Measurements from ENCODE around the gene TREX2.

- TF ChIP-seq EZH2 (IDR thresholded peaks at IDR 0.05; ENCODE audit: borderline replicate concordance) (no peak), CTCF (IDR thresholded peaks at IDR 0.05; ENCODE audit: poor library complexity) (no peak), EZH2phosphoT487 (IDR thresholded peaks at IDR 0.05; ENCODE audit: low read depth, severe bottlenecking, unreplicated experiment) (no peak)
Observed at GRCh38 chrX:153396320-153397195, 49.3 kb downstream of the TREX2 start.

All from hepatocyte (in vitro differentiated cells).